M059J (cell line): ENCODE measurements around the gene PDE8A. TPM values are rescaled to one million over a fixed set of nuclear protein-coding genes. Genes with fewer than 3 reads are reported as not detected.

Source experiments
- DNase-seq: peaks from one replicate; pipeline ENCODE4 v3.0.0-alpha.2; 2012; ENCODE audit warnings: low read depth
- total RNA-seq: library from RNA; depleted of rRNA; stranded (reverse); fragments of >200 nt; shearing (Covaris generic); gene quantifications from 2 replicates; pipeline ENCODE4 v1.2.3, GENCODE V29; 2014

PDE8A gene
- total RNA-seq, 1 experiment from 2014 or later, result 31.0 TPM

- DNase-seq, result no peak
Observed at GRCh38 chr15:85120351-85121113, 138.9 kb downstream of the PDE8A start.

- DNase-seq, result no peak
Observed at GRCh38 chr15:85124173-85124572, 142.5 kb downstream of the PDE8A start.

GRCh38 chr15:85125056-85125661, 143.5 kb downstream of the PDE8A start:
- peak; percentile 66 for DNase-seq

GRCh38 chr15:85128621-85129020, 147.0 kb downstream of the PDE8A start:
- peak; percentile 24 for DNase-seq

- DNase-seq, result no peak
Observed at GRCh38 chr15:85129881-85130280, 148.2 kb downstream of the PDE8A start.

- no peak for DNase-seq
Observed at GRCh38 chr15:85131915-85132314, 150.3 kb downstream of the PDE8A start.

- DNase-seq, result no peak
Observed at GRCh38 chr15:85133709-85134108, 152.1 kb downstream of the PDE8A start.

- no peak for DNase-seq
Observed at GRCh38 chr15:85137489-85138168, 156.0 kb downstream of the PDE8A start.

- DNase-seq, result no peak
Observed at GRCh38 chr15:85139391-85139790, 157.7 kb downstream of the PDE8A start.

GRCh38 chr15:85141726-85142125, 160.1 kb downstream of the PDE8A start:
- peak; percentile 48 for DNase-seq

- DNase-seq, result peak; percentile 90
Observed at GRCh38 chr15:85142312-85142711, 160.7 kb downstream of the PDE8A start.

- DNase-seq, result no peak
Observed at GRCh38 chr15:85149465-85150129, 167.9 kb downstream of the PDE8A start.

GRCh38 chr15:85150130-85150480, 168.4 kb downstream of the PDE8A start:
- DNase-seq, result no peak

- no peak for DNase-seq
Observed at GRCh38 chr15:85151145-85151544, 169.5 kb downstream of the PDE8A start.

GRCh38 chr15:85151861-85152260, 170.2 kb downstream of the PDE8A start:
- no peak for DNase-seq

- peak; percentile 9 for DNase-seq
Observed at GRCh38 chr15:85154061-85154460, 172.4 kb downstream of the PDE8A start.

- no peak for DNase-seq
Observed at GRCh38 chr15:85155360-85155759, 173.7 kb downstream of the PDE8A start.

GRCh38 chr15:85155857-85156256, 174.2 kb downstream of the PDE8A start:
- no peak for DNase-seq

- no peak for DNase-seq
Observed at GRCh38 chr15:85157344-85157743, 175.7 kb downstream of the PDE8A start.

- DNase-seq, result no peak
Observed at GRCh38 chr15:85162237-85162636, 180.6 kb downstream of the PDE8A start.

GRCh38 chr15:85164841-85165466, 183.3 kb downstream of the PDE8A start:
- no peak for DNase-seq

GRCh38 chr15:85167568-85167967, 185.9 kb downstream of the PDE8A start:
- DNase-seq, result no peak
